Stimulated activated CD4-positive, alpha-beta T cell treated with anti-CD3 and anti-CD28 coated beads, Interleukin-2, amount 100 ng/mL, for 24 hours (primary cell): ENCODE measurements around the gene TOPBP1.
"Not testable (repeated sequence)": the region's sequence is repeated elsewhere in the genome, so short reads cannot be mapped to it uniquely, and the experiment has no call there.

Source experiments
- DNase-seq, 2 donors: peaks; one replicate each; pipeline ENCODE4 v3.0.0-alpha.2; 2020

Gene TOPBP1

DNA sequence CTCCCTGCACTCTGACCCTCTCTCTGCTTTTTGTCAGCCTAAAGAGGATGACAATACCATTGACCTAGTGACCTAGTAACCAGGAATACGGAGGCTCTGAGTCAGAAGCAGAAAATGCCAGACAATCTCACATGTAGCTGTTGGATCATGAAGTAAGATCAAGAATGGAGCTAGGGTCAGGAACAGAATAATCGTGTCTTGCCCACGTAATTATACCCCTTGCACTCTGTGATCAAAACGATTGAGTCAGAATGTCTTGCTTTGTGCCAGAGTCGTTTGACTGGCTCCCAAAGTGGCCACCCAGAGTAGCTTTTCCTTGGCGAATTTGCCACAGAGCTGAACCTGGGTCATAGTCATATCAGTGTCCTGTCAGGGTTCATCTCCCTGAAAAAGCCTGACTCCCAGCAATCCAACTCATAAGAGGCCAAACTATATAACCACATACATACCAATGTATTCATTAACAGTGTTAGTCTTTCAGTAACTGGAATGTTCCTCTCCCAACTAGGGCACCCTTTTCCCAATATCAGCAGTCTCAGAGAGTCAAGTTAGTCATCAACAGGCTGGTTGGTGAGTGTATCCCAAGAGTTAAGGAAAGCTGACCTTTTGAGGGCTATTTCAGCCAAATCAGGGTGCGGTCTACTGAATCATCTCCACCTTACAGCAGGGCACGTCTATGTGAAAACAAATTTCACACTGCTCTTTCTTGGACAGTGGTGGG lies 93.3 kb downstream of the TOPBP1 start:
- DNase-seq: no peak

DNA sequence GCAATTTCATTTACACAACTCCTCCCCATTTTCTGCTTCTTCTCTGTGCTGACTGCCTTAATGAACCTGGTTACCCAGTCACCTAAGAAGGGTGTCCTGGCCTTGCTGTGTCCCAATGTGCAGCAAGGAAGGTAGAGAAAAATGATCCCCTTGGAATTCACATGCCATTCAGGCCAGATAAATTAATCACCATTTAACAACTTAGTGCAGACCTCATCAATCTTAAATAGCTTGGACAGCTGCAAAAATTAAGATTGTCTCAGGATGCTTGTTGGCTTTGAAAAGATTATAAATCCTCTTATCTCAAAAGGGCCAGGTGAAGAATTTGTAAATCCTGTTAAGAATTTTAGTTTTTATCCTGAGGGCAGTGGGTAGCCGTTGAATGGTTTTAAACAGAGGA lies 97.9 kb downstream of the TOPBP1 start:
- no peak for DNase-seq

DNA sequence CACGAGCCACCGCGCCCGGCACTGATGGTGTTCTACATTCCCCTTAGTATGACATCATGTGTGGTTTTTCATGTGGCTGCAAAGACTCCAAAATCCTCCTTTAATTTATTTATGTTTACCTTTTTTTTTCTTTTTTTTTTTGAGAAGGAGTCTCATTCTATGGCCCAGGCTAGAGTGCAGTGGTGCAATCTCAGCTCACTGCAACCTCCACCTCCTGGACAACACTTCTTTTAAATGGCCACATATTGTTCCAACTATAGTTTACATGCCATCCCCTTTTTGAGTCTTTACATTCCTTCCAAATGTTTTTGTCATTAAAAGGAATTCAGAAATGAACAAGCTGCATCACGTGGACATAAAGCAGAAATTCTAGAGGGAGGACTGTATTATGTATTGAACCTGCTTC lies 98.6 kb downstream of the TOPBP1 start:
- no peak for DNase-seq

DNA sequence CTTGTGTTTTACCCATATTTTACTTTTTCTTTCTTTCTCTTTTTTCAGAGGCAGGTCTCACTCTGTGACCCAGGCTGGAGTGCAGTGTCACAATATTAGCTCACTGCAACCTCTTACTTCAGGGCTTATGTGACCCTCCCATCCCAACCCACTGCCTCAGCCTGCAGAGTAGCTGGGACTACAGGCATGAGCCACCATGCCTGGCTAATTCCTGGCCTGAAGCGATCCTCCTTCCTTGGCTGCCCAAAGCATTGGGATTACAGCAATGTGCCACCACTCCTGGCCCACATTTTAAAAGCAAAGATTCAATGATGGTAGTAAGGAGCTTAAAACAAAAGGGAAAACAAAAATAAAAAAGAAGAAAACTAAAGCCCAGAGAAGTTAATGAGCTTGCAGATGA lies 99.4 kb downstream of the TOPBP1 start:
- no peak for DNase-seq

DNA sequence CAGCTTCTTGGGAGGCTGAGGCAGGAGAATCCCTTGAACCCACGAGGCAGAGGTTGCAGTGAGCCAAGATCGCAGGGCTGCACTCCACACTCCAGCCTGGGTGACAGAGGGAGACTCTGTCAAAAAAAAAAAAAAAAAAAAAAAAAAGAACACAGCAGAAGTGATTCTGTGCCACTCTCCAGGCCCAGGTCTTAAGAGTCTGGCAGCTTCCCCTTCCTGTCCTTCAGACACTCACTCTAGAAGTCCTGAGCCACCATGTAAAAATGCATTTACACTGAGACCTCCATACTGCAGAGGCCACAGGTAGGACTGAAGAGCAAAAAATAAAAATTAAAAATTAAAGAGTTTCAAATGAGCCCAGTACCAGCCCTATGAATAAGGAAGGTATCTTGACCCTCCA lies 100.1 kb downstream of the TOPBP1 start:
- no peak for DNase-seq

DNA sequence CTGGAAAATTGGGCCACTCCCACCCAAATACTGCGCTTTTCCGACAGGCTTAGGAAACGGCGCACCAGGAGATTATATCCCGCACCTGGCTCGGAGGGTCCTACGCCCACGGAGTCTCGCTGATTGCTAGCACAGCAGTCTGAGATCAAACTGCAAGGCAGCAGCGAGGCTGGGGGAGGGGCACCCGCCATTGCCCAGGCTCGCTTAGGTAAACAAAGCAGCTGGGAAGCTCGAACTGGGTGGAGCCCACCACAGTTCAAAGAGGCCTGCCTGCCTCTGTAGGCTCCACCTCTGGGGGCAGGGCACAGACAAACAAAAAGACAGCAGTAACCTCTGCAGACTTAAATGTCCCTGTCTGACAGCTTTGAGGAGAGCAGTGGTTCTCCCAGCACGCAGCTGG lies 110.2 kb downstream of the TOPBP1 start:
- not testable (repeated sequence) for DNase-seq
